ENCODE results near the gene DENND1A.

DNA sequence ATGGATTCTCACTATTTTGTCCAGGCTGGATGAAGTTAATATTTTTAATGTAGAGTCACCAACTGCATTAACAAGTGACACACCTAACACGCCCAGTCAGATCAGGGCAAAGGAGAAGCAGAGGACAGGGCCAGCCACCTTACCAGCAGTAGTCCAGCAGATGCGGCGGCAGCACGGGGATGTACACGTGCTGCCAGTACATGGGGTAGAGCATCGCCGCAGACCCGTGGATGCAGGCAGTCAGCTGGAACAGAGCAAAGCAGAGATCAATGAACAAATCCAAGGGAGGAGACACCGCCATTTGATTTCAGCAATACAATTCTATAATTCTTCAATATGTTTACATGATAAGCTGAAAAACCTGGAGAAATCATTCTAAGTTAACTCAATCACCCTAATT lies 299.7 kb downstream of the DENND1A start:
- no peak for TF ChIP-seq POLR2A (IDR thresholded peaks at IDR 0.05)
- TF ChIP-seq, protein P1, sequence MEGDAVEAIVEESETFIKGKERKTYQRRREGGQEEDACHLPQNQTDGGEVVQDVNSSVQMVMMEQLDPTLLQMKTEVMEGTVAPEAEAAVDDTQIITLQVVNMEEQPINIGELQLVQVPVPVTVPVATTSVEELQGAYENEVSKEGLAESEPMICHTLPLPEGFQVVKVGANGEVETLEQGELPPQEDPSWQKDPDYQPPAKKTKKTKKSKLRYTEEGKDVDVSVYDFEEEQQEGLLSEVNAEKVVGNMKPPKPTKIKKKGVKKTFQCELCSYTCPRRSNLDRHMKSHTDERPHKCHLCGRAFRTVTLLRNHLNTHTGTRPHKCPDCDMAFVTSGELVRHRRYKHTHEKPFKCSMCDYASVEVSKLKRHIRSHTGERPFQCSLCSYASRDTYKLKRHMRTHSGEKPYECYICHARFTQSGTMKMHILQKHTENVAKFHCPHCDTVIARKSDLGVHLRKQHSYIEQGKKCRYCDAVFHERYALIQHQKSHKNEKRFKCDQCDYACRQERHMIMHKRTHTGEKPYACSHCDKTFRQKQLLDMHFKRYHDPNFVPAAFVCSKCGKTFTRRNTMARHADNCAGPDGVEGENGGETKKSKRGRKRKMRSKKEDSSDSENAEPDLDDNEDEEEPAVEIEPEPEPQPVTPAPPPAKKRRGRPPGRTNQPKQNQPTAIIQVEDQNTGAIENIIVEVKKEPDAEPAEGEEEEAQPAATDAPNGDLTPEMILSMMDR (IDR thresholded peaks at IDR 0.05) = no peak
